Activated T-cell treated with anti-CD3 and anti-CD28 coated beads for 1 hour (primary cell): ENCODE data around the gene KRTAP10-12.
"Not testable (repeated sequence)": the region's sequence is repeated elsewhere in the genome, so short reads cannot be mapped to it uniquely, and the experiment has no call there.

Source experiments
- DNase-seq: peaks from one replicate; pipeline ENCODE4 v3.0.0-alpha.2; 2020; ENCODE audit warnings: low read depth

KRTAP10-12 gene

GRCh38 chr21:44697172-44697810 is at the start of gene KRTAP10-12:
Gene KRTAP10-12, plus strand, starts transcription at chr21:44697172. Its CDS starts 30 bp downstream, at chr21:44697202.
- not testable (repeated sequence) for DNase-seq

GRCh38 chr21:44647222-44647552 is 49.8 kb upstream of the KRTAP10-12 start:
- DNase-seq: no peak

- no peak for DNase-seq
Measured at GRCh38 chr21:44648557-44649311, 48.2 kb upstream of the KRTAP10-12 start.

GRCh38 chr21:44649521-44650100 is 47.4 kb upstream of the KRTAP10-12 start:
- no peak for DNase-seq

- no peak for DNase-seq
Measured at GRCh38 chr21:44650265-44650972, 46.6 kb upstream of the KRTAP10-12 start.

- DNase-seq: no peak
Measured at GRCh38 chr21:44650973-44651675, 45.8 kb upstream of the KRTAP10-12 start.

GRCh38 chr21:44653123-44653522 is 43.8 kb upstream of the KRTAP10-12 start:
- DNase-seq: no peak

GRCh38 chr21:44653656-44654575 is 43.1 kb upstream of the KRTAP10-12 start:
- DNase-seq: peak; percentile 22

GRCh38 chr21:44654576-44655175 is 42.3 kb upstream of the KRTAP10-12 start, which contains the start of gene KRTAP12-4:
Gene KRTAP12-4, minus strand, starts transcription at chr21:44654659. Its CDS starts 45 bp downstream, at chr21:44654614.
- DNase-seq: no peak

- DNase-seq: no peak
Measured at GRCh38 chr21:44656868-44657267, 40.1 kb upstream of the KRTAP10-12 start.

- peak; percentile 19 for DNase-seq
Measured at GRCh38 chr21:44657635-44658540, 39.1 kb upstream of the KRTAP10-12 start, which contains the start of gene KRTAP12-3. Gene KRTAP12-3, plus strand, starts transcription at chr21:44657932. Its CDS starts 48 bp downstream, at chr21:44657980.

GRCh38 chr21:44658541-44658910 is 38.4 kb upstream of the KRTAP10-12 start:
- DNase-seq: no peak

GRCh38 chr21:44658913-44659595 is 37.9 kb upstream of the KRTAP10-12 start:
- DNase-seq: no peak

GRCh38 chr21:44661567-44661966 is 35.4 kb upstream of the KRTAP10-12 start:
- not testable (repeated sequence) for DNase-seq

GRCh38 chr21:44664691-44665090 is 32.3 kb upstream of the KRTAP10-12 start:
- no peak for DNase-seq

GRCh38 chr21:44666401-44667320 is 30.3 kb upstream of the KRTAP10-12 start, which contains the start of gene KRTAP12-2:
Gene KRTAP12-2, minus strand, starts transcription at chr21:44666927. Its CDS starts 41 bp downstream, at chr21:44666886.
- DNase-seq: no peak

- DNase-seq: no peak
Measured at GRCh38 chr21:44667612-44668011, 29.4 kb upstream of the KRTAP10-12 start.
